K562 (cell line): Measurements from ENCODE around the gene AHNAK. TPM values are rescaled to one million over a fixed set of nuclear protein-coding genes. Genes with fewer than 3 reads are reported as not detected.

Experiments used
- CHD2 ChIP-seq: IDR thresholded peaks from 2 replicates; pipeline ENCODE4 v1.6.1; 2011; ENCODE audit warnings: low read depth, low read length
- CXXC5 ChIP-seq: fragments of 250-450 bp; sonication (Bioruptor Pico); IDR thresholded peaks from 2 replicates; pipeline ENCODE4 v1.8.0; 2022; ENCODE audit warnings: inconsistent platforms, mild to moderate bottlenecking, moderate library complexity
- ELF1 ChIP-seq: fragments of 200-800 bp; sonication (Bioruptor generic); IDR thresholded peaks from 2 replicates; pipeline ENCODE4 v1.6.1; 2016; ENCODE audit warnings: missing genetic modification characterization, missing compliant biosample characterization
- JUND ChIP-seq, 2 experiments: IDR thresholded peaks; 2 replicates in 1 of 2; 3 replicates in 1 of 2; pipeline ENCODE4 v1.6.1; 2011; ENCODE audit warnings: borderline replicate concordance in 2 of 2, low read depth in 2 of 2, low read length in 2 of 2, improper control_type of control experiment in 1 of 2, missing biosample characterization in 1 of 2, missing genetic modification characterization in 1 of 2, missing genetic modification reagents in 1 of 2
- MAFK ChIP-seq: IDR thresholded peaks from 2 replicates; pipeline ENCODE4 v1.6.1; 2011; ENCODE audit warnings: low read length, improper control_type of control experiment
- NEUROD1 ChIP-seq: fragments of 150-350 bp; IDR thresholded peaks from 2 replicates; pipeline ENCODE4 v1.6.1; 2014; ENCODE audit warnings: borderline replicate concordance, low read length, low read depth; ENCODE audit not compliant: partially characterized antibody
- RHOXF2B ChIP-seq: fragments of 250-450 bp; sonication (Bioruptor Pico); conservative IDR thresholded peaks from 2 replicates; pipeline ENCODE4 v1.5.1; 2021
- TAF1 ChIP-seq: IDR thresholded peaks from 2 replicates; pipeline ENCODE4 v1.6.1; 2011; ENCODE audit warnings: mild to moderate bottlenecking, low read length, moderate library complexity; ENCODE audit not compliant: insufficient read depth, control insufficient read depth, severe bottlenecking; ENCODE audit errors: extremely low read depth
- ZC3H11A ChIP-seq: IDR thresholded peaks from 2 replicates; pipeline ENCODE4 v1.6.1; 2012; ENCODE audit warnings: low read depth, low read length, improper control_type of control experiment
- ZNF232 ChIP-seq: sonication (generic); formaldehyde crosslinking; IDR thresholded peaks from 2 replicates; pipeline ENCODE4 v1.8.0; 2022; ENCODE audit warnings: mild to moderate bottlenecking, missing genetic modification reagents
- ZZZ3 ChIP-seq: fragments of 450-650 bp; IDR thresholded peaks from 2 replicates; pipeline ENCODE4 v1.6.1; 2016; ENCODE audit warnings: antibody characterized with exemption, mild to moderate bottlenecking, moderate library complexity
- polyA plus RNA-seq, 8 experiments: library from polyadenylated mRNA; depleted of rRNA in 4 of 8; stranded (reverse) in 5 of 8; unstranded in 3 of 8; fragments of >200 nt; fragmentation: Nextera tagmentation in 2 of 8; fragmentation: Illumina TruSeq in 1 of 8; extraction: Ambion mirVana in 2 of 8; extraction: Trizol in 1 of 8; gene quantifications; 2 replicates each; pipeline versions ENCODE4 v1.2.1 to v1.2.3, GENCODE V29; 2011 to 2014; ENCODE audit warnings: inconsistent platforms in 1 of 8, missing spikeins in 1 of 8
- total RNA-seq, 7 experiments: library from RNA; depleted of rRNA in 6 of 7; stranded (reverse); fragments of >200 nt in 6 of 7; fragmentation: Illumina TruSeq in 2 of 7; extraction: Trizol in 2 of 7; gene quantifications; 2 replicates each; pipeline versions ENCODE4 v1.2.1 to v1.2.3, GENCODE V29; 2011 to 2021; ENCODE audit warnings: low replicate concordance in 1 of 7
- TF ChIP-seq, protein P1 (sequence below): sonication (generic); formaldehyde crosslinking; IDR thresholded peaks from 2 replicates; pipeline ENCODE4 v1.8.1; 2022; ENCODE audit warnings: missing genetic modification reagents
- TF ChIP-seq, protein P2 (sequence below): fragments of 200-800 bp; sonication (Bioruptor generic); IDR thresholded peaks from 2 replicates; pipeline ENCODE4 v1.6.1; 2017; ENCODE audit warnings: missing genetic modification characterization, missing compliant biosample characterization
- TF ChIP-seq, protein P3 (sequence below): fragments of 250-450 bp; sonication (Bioruptor Pico); IDR thresholded peaks from 2 replicates; pipeline ENCODE4 v1.9.0; 2021; ENCODE audit warnings: mild to moderate bottlenecking
- TF ChIP-seq, protein P4 (sequence below), 2 experiments: fragments of 200-800 bp in 1 of 2; sonication (Bioruptor generic) in 1 of 2; sonication (generic) in 1 of 2; formaldehyde crosslinking in 1 of 2; IDR thresholded peaks in 1 of 2; conservative IDR thresholded peaks in 1 of 2; 2 replicates each; pipeline versions ENCODE4 v1.5.0 to v1.6.1; 2016 to 2020; ENCODE audit warnings: missing compliant biosample characterization in 1 of 2, missing genetic modification characterization in 1 of 2, missing genetic modification reagents in 1 of 2
- TF ChIP-seq, protein P5 (sequence below): fragments of 450-650 bp; formaldehyde crosslinking; IDR thresholded peaks from 2 replicates; pipeline ENCODE4 v1.4.0; 2020; ENCODE audit warnings: mild to moderate bottlenecking, mixed read lengths
- TF ChIP-seq, protein P6 (sequence below): fragments of 250-450 bp; sonication (Bioruptor Pico); IDR thresholded peaks from 2 replicates; pipeline ENCODE4 v1.9.0; 2021; ENCODE audit warnings: mild to moderate bottlenecking, inconsistent platforms

The AHNAK gene
- total and polyA plus RNA-seq, 9 of the 15 experiments (the other 6 are each of a cell fraction or from before 2014, with no cell fraction given) = 1.5 to 89.7 (median 45.0) TPM

DNA sequence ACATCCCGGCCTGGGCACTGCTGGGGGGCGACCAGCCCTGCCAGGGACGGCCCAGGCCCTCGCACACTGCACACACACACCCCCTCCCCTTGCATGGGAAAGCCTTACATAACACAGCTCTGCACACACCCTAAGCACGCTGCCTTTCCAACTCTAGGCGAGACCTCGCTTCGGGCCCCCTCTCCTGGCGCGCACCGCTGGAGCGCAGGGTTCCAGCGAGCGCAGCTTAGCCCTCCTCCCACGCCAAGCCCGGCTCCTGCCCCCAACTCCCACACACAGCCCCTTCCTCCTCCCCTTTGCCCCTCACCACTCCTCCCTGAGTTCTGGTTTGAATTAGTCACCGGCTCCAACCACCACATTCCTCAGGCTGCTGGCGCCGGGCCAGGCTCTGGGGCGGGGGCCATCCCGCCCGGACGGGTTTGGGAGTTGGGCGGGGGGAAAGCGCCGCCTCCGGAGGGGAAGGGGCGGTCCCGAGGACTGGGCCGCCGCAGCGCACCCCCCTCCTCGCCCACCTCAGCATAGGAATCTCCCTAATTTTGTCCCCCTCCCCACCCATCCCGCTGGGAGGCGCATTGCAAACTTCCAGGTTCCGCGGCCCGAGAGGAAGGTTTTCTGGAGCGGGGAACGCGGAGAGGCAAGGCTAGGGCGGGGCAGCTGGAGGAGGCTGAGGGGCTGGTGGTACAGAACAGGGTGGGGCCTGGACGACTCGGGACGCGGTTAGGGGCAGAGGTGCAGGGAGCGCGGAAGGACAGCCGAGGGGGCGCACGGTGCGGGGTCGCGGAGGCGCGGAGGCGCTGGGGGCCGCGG lies 966 bp downstream of the AHNAK start (continued):
- TF ChIP-seq, protein P1, sequence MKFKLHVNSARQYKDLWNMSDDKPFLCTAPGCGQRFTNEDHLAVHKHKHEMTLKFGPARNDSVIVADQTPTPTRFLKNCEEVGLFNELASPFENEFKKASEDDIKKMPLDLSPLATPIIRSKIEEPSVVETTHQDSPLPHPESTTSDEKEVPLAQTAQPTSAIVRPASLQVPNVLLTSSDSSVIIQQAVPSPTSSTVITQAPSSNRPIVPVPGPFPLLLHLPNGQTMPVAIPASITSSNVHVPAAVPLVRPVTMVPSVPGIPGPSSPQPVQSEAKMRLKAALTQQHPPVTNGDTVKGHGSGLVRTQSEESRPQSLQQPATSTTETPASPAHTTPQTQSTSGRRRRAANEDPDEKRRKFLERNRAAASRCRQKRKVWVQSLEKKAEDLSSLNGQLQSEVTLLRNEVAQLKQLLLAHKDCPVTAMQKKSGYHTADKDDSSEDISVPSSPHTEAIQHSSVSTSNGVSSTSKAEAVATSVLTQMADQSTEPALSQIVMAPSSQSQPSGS = no peak
- TF ChIP-seq RHOXF2B = no peak
- TF ChIP-seq, protein P2, sequence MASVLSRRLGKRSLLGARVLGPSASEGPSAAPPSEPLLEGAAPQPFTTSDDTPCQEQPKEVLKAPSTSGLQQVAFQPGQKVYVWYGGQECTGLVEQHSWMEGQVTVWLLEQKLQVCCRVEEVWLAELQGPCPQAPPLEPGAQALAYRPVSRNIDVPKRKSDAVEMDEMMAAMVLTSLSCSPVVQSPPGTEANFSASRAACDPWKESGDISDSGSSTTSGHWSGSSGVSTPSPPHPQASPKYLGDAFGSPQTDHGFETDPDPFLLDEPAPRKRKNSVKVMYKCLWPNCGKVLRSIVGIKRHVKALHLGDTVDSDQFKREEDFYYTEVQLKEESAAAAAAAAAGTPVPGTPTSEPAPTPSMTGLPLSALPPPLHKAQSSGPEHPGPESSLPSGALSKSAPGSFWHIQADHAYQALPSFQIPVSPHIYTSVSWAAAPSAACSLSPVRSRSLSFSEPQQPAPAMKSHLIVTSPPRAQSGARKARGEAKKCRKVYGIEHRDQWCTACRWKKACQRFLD (CRISPR knock-in tag) = no peak
- TF ChIP-seq CXXC5 = peak; percentile 52
- TF ChIP-seq ZNF232 (CRISPR knock-in tag) = no peak
- no peak for TF ChIP-seq CHD2
- no peak for TF ChIP-seq TAF1
- TF ChIP-seq NEUROD1 = peak; percentile 47
- TF ChIP-seq MAFK = no peak
- TF ChIP-seq ZZZ3 = no peak
- TF ChIP-seq, protein P3, sequence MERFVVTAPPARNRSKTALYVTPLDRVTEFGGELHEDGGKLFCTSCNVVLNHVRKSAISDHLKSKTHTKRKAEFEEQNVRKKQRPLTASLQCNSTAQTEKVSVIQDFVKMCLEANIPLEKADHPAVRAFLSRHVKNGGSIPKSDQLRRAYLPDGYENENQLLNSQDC = no peak
- TF ChIP-seq ZC3H11A = no peak
- TF ChIP-seq, protein P4, sequence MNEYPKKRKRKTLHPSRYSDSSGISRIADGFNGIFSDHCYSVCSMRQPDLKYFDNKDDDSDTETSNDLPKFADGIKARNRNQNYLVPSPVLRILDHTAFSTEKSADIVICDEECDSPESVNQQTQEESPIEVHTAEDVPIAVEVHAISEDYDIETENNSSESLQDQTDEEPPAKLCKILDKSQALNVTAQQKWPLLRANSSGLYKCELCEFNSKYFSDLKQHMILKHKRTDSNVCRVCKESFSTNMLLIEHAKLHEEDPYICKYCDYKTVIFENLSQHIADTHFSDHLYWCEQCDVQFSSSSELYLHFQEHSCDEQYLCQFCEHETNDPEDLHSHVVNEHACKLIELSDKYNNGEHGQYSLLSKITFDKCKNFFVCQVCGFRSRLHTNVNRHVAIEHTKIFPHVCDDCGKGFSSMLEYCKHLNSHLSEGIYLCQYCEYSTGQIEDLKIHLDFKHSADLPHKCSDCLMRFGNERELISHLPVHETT (CRISPR knock-in tag; conservative IDR thresholded peaks at IDR 0.05 in 1 of 2, IDR thresholded peaks at IDR 0.05 in 1 of 2) = peak in 1 of 2 experiments; percentile 2; a peak in 1 of 4 replicates
- TF ChIP-seq, protein P5, sequence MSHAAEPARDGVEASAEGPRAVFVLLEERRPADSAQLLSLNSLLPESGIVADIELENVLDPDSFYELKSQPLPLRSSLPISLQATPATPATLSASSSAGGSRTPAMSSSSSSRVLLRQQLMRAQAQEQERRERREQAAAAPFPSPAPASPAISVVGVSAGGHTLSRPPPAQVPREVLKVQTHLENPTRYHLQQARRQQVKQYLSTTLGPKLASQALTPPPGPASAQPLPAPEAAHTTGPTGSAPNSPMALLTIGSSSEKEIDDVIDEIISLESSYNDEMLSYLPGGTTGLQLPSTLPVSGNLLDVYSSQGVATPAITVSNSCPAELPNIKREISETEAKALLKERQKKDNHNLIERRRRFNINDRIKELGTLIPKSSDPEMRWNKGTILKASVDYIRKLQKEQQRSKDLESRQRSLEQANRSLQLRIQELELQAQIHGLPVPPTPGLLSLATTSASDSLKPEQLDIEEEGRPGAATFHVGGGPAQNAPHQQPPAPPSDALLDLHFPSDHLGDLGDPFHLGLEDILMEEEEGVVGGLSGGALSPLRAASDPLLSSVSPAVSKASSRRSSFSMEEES (CRISPR knock-in tag) = no peak
- TF ChIP-seq JUND (IDR thresholded peaks at IDR 0.05; ENCODE audit: borderline replicate concordance, low read depth, low read length) = peak; percentile 87
- TF ChIP-seq JUND (tag; IDR thresholded peaks at IDR 0.05; ENCODE audit: borderline replicate concordance, low read depth, low read length) = peak; percentile 80; the same call in 1 of the 3 replicates
- no peak for TF ChIP-seq ELF1 (tag)
- TF ChIP-seq, protein P6, sequence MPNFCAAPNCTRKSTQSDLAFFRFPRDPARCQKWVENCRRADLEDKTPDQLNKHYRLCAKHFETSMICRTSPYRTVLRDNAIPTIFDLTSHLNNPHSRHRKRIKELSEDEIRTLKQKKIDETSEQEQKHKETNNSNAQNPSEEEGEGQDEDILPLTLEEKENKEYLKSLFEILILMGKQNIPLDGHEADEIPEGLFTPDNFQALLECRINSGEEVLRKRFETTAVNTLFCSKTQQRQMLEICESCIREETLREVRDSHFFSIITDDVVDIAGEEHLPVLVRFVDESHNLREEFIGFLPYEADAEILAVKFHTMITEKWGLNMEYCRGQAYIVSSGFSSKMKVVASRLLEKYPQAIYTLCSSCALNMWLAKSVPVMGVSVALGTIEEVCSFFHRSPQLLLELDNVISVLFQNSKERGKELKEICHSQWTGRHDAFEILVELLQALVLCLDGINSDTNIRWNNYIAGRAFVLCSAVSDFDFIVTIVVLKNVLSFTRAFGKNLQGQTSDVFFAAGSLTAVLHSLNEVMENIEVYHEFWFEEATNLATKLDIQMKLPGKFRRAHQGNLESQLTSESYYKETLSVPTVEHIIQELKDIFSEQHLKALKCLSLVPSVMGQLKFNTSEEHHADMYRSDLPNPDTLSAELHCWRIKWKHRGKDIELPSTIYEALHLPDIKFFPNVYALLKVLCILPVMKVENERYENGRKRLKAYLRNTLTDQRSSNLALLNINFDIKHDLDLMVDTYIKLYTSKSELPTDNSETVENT (CRISPR knock-in tag) = no peak
